RCC 7860 (cell line): Measurements from ENCODE around the gene PRPF4.
"Not testable (repeated sequence)": the region's sequence is repeated elsewhere in the genome, so short reads cannot be mapped to it uniquely, and the experiment has no call there.

Experiments
- DNase-seq: peaks from one replicate; pipeline ENCODE4 v3.0.0-alpha.2; 2015; ENCODE audit warnings: low spot score
- FAIRE-seq: peaks from 2 replicates; lab custom pipeline; 2012; peaks lifted over from hg19 to GRCh38; lab: Jason Lieb, UNC

Gene PRPF4

DNA sequence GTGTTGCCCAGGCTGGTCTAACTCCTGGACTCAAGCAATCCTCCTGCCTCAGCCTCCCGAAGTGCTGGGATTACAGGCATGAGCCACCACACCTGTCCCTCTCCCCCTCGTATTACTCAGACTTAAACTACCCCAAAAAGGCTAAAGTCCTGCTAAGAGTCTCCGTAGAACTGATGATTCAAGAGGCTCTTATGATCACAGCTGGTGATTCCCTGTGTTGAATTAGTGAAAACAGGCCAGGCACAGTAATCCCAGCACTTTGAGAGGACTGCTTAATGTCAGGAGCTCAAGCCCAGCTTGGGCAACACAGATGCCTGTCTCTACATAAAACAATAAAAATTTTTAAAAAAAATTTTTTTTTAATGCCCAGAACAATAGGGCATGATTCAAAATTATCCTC, 9.3 kb upstream of the PRPF4 start:
- FAIRE-seq: no peak
- no peak for DNase-seq

DNA sequence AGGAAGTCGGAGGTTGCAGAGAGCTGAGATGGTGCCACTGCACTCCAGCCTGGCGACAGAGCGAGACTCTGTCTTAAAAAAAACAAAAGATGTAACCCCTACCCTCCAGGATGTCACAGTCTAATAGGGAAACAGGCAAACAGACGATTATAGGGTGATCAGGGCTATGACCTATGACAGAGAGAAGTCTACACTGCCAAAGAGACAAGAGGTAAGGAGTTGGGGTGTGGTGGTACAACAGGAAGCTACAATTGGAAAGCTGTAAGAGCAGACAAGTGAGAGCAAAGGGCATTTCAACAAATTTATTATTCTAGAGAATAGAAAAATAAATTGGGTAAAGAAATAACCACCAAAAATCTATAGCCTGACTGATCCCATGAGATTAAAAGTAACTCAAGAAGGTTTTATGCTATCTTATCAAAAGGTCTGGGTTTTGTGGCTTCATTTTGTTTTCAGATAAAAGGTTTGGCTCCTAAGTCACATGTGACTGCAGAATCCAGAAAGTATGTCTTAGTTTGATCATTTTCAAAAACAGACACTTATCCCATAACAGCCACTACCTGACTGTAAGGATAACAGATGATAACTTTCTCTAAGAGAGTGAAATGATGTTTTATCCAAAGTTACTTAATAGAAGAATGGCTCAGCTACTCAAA, 7.4 kb upstream of the PRPF4 start:
- no peak for FAIRE-seq
- DNase-seq: no peak

DNA sequence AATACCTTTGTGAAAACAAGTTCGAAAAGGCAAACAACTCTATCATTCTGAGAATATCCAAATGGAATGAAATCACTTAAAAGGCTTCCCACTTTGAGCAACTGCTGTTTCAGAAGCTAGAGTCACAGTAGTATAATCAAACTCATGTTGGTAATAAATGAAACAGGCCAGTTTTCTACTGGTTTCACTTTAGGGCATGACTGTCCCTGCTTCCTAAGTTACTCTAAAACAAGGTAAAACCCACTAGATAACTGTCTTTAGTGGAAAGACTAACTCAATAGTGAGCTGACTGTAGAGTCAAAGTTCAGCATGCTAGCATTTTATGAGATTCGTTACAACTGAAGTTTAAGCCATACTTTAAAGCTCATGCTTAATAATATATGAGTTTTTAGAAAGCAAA, 6.1 kb upstream of the PRPF4 start:
- DNase-seq: no peak
- no peak for FAIRE-seq

DNA sequence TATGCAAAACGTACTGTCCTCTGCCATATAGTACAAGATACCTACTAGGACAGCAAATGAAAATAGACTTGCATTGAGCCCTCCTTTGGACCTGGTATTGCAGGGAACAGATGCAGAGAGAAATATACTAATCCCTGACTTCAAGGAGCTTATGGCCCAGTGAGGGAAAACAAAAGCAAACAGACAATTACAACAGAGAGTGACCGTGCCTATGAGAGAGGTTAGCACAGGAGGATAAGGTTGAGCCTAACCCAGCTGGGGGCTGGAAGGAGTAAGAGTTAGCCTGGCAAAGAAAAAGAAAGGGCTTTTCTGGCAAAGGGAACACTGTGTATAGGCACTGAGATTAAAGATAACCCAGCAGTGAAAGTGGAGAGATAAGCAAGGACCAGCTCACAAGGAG, 5.6 kb upstream of the PRPF4 start:
- DNase-seq (no peak), FAIRE-seq (no peak)

DNA sequence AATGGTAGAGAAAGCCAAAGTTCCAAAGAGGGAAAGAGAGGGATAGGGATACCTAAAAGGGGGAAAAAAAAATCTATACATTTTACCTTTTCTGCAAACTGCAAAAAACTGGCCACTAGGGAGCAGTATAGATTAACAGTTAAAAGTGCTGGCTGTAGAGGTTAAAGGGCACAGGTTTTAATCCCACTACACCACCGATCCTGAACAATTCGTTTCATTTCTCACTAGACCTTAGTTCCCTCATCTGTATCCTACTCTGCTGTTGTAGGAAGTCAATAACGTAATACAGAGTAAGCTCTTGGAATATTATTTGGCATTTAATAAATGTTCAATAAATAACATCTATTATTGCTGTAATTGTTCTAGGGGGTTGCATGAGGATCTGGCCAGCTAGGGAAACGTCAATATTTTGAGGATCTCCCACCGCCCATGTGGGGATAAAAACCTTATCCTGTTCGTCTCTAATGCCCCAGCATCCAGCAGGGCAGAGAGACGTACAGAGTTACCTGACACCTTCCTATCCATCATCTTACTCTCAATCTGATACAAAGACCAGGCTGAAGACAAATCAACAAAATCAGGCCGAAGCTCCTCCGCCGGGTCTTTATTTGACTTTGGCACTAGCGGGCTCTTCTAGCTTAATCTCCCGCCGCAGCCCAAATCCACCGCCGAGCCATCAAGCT, 843 bp upstream of the PRPF4 start:
- FAIRE-seq: peak; percentile 36
- DNase-seq: peak; percentile 58

DNA sequence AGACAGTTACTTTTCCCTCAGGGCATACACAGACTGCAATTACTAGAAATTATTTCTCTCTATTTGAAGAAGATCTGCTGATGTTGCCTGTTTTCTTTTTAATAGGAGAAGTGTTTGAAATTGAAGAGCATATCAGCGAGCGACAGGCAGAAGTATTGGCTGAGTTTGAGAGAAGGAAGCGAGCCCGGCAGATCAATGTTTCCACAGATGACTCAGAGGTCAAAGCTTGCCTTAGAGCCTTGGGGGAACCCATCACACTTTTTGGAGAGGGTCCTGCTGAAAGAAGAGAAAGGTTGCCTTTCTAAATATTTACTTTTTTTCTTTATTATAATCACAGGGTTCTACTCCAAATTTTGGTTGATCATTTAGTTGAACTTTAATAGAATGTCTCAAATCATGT, 3.4 kb downstream of the PRPF4 start:
- DNase-seq: no peak
- no peak for FAIRE-seq

DNA sequence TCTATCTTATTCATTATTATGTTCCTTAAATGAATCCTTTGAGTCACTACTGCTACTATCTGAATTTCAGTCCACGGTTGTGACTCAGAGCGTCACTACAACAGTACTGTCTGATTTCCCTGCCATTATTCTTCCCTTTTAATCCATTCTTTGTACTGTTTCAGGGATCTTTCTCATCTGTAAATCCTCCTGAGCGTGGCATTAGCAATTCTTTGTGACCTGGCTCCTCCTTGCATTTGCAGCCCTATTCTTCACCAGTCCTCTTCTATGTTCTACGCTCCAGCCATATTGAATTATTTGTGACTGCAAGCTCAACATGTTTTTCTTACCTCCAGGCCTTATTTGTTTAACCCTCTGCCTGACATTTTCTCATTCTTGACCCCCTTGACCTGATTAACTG, 5.9 kb downstream of the PRPF4 start:
- FAIRE-seq: no peak
- no peak for DNase-seq

DNA sequence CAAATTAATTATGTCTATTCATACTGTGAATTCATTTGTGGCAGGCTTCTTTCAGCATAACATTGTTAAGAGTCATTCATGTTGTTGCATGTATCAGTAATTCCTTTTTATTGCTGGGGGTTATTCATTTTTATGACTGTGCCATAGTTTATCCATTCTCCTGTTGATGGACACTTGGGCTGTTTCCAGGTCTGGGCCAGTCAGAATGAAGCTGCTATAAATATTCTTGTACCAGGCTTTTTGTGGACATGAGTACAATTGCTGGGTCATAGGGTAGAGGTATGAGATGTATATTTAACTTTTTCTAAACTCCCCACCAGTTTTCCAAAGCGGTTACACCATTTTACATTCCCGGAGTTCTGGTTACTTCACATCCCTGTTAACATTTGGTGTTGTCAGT, 13.6 kb downstream of the PRPF4 start:
- no peak for DNase-seq
- FAIRE-seq: no peak

DNA sequence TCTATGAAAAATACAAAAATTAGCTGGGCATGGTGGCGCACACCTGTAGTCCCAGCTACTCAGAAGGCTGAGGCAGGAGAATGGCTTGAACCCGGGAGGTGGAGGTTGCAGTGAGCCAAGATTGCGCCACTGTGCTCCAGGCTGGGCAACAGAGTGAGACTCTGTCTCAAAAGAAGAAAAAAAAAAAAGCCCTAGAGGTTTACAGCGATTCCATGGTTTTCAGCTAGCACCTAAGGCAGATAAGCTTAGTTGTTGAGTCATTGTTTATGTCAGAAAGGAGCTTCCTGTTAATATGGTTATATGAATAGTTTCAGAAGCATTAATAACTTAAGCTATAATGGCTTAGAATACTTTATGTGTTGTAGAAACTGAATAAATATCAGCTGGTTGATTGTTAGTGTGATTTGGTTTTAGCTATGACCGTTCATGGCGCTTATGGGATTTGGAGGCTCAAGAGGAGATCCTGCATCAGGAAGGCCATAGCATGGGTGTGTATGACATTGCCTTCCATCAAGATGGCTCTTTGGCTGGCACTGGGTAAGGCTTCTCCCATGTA, 14.7 kb downstream of the PRPF4 start:
- FAIRE-seq: no peak
- DNase-seq: no peak

DNA sequence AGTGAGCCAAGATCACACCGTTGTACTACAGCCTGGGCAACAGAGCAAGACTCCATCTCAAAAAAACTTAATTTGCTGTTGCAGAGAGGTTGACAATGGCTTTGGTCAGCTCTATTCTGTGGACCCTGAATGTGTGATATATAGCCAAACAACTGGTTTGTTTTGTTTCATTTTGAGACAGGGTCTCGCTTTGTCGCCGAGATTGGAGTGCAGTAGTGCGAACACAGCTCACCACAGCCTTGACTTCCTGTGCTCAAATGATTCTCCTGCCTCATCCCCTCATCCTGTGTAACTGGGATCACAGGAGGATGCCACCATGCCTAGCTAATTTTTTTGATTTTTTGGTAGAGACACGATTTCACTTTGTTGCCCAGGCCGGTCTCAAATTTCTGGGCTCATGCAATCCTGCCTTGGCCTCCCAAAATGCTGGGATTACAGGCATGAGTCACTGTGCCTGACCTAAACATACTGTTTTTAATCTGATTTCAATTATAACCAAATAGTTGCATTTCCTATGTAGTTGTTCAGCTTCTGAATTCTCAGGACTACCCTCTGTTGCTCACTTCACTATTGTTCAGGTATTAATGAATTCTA, 17.9 kb downstream of the PRPF4 start:
- no peak for FAIRE-seq
- DNase-seq: no peak

DNA sequence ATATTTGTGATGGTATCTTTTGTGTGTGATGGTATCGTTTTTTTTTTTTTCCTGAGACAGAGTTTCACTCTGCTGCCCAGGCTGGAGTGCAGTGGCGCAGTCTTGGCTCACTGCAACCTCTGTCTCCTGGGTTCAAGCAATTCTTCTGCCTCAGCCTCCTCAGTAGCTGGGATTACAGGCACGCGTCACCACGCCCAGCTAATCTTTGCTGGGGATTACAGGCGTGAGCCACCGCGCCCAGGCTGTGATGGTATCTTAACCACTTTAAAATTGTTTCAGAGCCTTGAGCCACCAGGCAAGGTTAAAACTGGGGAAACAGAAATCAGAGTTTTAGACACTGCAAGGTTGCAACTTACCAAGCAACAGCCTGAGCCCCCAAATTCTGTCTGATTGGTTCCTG, 20.8 kb downstream of the PRPF4 start:
- DNase-seq, FAIRE-seq: not testable (repeated sequence)

DNA sequence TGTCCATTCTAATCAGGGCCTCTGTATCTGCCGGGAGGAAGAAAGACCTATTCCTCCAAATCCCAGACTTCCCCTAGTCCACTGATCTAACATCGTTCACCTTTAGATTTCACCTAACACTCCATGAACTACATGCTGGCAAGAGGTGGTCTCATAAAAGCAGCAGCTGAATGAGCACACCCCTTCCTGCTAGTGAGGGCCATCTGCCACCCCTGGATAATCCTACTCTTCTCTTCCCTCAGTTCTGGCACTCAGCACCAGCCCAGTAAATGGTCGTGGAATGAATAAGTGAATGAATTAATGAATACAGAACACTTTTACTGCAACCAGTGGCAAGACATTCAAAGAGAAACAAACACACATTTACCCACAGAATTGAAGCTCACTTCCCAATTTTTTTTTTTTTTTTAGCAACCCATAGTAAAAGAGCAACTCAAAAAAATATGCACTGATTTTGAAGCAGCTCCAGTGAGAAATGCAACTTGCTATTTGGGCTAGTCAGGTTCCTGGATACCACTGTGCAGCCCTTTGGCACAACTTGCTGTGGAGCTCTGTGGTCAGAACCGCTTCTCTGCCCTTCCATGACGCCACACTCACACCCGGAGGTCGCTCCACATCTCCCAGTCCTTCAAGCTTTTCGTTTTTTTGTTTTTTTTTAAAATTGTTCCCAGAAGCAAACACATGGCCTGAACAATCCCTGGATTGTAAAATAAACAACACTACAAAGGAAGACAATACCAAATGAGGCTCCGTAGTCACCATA, 21.5 kb downstream of the PRPF4 start:
- no peak for FAIRE-seq
- DNase-seq: no peak

DNA sequence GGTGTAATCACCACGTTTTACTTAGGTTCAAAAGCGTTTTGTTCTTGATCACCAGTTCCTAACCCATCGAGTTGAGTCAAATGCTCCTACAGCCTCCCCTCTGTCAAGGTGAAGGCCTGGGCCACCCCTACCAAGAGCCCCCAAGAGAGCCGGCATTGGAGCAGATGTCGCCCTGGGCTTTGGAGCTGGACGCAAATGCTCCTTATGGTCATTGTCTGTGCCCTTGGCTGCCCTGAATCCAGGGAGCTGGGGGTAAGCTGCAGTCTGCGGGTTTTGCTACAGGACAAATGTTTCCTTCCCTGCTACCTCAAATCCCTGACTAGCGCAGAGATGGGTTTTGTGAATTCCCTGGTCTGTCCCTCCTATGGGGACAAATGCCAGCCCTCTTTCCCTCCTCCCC, 22.9 kb downstream of the PRPF4 start:
- no peak for FAIRE-seq

DNA sequence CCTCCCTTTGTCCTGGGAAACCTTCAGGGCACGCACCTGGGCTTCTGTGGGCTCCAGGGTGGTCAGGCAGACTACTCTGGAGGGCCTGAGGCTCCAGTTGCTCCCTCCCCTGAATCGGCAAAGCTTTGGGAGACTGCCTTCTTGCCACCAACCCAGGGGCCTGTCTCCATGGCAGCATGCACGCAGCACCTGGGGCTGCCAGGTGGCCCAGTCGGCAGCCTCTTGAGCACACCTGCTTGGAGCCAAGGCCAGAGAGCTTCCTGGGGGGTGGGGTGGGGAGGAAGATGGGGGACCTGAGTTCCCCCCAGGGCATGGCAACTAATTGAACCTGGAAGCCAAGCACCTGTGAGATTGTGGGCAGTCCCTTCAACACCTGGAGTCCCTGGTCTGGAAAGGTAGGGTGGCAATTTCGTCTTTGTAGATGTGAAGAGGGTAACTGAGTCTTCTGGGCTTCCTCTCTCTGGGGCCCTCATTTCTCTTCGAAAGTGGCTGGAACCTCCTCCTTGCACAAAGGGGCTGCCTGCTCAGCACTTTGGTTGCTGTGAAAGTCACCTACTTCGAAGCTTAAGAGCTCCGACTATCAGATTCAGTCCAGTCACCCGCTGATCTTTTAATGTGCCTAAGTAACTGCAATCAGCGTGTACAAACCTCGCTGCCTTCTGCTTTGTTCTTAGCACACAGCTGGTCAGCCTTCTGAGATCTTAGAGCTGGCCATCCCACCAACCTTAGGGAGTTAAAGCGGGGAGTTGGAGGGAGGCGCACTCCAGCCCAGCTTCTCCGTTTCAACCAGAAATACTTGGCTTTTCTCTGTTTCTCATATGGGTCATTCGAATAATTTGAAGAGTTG, 23.7 kb downstream of the PRPF4 start:
- no peak for FAIRE-seq
- no peak for DNase-seq

More for the DNA sequence above, 22.9 kb downstream of the PRPF4 start:
- no peak for DNase-seq

DNA sequence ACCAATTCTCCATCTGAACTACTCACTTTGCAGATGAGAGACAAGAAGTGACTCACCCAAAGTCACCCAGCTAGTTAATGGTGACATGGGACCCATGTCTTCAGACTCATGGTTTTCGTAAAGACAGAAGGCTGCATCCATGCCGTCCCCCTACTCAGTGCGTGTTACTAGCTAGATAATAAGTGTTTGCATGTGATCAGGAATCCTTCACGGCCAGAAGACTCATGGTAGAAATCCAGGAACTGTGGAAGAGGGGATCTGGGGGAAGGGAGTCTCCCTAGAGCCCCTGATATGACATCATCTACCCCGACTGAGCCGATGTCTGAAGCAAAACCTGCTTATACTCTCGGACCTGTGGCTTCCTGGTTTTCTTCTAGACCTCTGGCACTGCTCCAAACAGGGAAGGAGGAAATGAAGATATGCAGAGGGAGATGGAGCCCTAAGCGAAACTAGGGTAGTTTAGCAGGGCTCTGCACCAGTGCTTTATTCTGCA, 24.4 kb downstream of the PRPF4 start:
- no peak for DNase-seq
- no peak for FAIRE-seq

DNA sequence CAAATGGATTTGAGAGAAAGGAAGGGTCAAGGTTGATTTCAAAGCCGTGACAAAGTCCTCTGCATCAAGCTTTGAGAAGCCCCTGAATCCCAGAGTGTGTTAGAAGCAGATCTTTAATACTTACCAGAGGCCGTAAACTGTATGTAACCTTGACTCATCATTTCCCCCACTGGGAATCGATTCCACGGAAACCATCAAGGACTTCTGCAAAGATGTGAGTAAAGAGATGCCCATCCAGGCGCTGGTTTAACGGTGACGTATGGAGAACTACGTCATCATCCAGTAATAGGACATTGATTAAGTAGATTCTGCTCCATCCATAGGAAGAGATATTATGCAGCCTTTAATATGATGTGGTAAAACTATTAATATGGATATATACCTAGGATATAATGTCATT, 26.1 kb downstream of the PRPF4 start:
- DNase-seq (no peak), FAIRE-seq (no peak)

DNA sequence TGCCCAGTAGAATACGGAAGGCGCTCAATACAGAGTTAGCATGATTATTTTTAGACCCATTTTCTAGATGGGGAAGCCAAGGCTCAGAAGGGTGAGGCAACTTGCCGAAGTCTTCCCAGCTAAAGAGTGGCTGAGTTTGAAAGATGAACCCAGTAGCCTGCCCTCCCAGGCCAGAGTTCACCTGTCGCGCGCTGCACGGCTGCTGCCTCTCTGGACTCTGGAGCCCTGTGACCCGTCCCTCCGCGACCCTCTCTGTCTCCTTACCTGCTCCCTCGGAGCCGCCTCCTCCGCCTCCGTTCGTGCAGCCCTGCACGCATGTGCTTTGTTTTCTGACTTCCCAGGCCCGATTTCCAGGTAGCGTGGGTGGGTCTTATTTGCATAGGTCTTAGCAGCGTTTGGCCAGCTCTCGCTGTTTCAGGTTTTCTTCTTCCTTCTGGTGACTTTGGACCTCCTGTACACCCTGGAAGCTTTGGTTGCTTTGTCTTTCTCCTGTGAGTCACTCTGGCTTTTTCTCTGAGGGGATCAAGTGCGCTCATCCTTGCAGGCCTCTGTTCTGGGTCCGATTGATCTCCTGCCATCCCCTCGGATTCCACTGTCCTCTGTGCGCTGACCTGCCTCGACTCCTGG, 27.4 kb downstream of the PRPF4 start, which contains the start of gene RNF183:
TSS of gene RNF183 (minus strand) at position 585 of the 627 bp plus-strand sequence. CDS start 5,192 bp downstream, outside the sequence.
- no peak for DNase-seq
- FAIRE-seq: no peak

DNA sequence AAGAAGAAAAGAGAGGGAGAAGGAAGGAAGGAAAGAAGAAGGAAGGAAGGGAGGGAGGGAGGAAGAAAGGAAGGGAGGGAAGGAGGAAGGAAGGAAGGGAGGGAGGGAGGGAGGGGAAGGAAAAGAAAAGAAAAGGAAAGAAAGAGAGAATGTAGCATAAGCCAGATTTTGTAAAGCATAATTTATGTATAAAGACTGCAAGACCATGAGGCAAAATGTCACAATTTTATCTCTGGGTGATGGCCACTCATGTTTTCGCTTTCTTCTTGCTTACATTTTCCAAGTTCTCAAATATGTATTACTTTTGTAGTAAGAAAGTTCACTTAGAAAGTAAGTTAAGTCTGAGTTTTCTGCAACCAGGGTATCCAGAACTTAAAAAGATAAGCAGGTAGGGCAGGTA, 31.1 kb downstream of the PRPF4 start:
- FAIRE-seq (no peak), DNase-seq (no peak)

DNA sequence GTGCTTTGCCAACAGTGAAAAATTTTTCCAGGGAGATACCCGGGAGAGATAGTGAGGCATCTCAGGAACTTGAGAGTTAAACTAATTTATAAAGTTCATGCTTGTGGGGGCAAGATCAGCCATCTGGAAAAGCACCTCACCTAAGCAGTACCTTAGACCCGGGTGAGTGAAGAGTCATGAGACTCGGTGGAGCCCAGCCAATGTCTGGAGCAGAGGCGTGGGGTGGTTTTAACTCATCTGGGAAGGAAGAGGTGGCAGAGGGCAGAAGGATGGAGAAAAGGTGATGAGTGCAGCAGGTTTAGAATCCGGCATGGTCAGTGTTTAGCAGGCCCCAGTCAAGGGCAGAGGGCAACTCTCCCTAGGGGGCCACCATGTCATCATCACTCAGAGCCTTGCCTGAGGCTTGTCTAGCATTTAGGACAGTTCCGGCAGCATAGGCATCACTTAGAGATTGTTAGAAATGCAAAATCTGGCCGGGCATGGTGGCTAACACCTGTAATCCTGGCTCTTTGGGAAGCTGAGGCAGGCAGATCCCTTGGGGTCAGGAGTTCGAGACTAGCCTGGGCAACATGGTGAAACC, 32.0 kb downstream of the PRPF4 start:
- DNase-seq (peak; percentile 56), FAIRE-seq (peak; percentile 72)
